ENCODE measurements around the gene RPN2. TPM values are rescaled to one million over a fixed set of nuclear protein-coding genes. Genes with fewer than 3 reads are reported as not detected.

The RPN2 gene
- total RNA-seq, 1 donor from 2014 or later = 185 TPM

GRCh38 chr20:37236462-37236861, 57.3 kb downstream of the RPN2 start:
- no peak for DNase-seq (ENCODE audit: low spot score)
- TF ChIP-seq, protein P1, sequence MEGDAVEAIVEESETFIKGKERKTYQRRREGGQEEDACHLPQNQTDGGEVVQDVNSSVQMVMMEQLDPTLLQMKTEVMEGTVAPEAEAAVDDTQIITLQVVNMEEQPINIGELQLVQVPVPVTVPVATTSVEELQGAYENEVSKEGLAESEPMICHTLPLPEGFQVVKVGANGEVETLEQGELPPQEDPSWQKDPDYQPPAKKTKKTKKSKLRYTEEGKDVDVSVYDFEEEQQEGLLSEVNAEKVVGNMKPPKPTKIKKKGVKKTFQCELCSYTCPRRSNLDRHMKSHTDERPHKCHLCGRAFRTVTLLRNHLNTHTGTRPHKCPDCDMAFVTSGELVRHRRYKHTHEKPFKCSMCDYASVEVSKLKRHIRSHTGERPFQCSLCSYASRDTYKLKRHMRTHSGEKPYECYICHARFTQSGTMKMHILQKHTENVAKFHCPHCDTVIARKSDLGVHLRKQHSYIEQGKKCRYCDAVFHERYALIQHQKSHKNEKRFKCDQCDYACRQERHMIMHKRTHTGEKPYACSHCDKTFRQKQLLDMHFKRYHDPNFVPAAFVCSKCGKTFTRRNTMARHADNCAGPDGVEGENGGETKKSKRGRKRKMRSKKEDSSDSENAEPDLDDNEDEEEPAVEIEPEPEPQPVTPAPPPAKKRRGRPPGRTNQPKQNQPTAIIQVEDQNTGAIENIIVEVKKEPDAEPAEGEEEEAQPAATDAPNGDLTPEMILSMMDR (IDR thresholded peaks at IDR 0.05) = no peak
- Mint-ChIP-seq H3K36me3 (ENCODE audit: low read depth) (peaks cover 37% of the 10 kb centered on the region), H3K27ac (ENCODE audit: unreplicated experiment) (no peak overlapping the region), H3K4me1 (ENCODE audit: low read depth) (peaks cover 10% of the 10 kb centered on the region), H3K27me3 (ENCODE audit: low read depth) (no peaks in the 10 kb centered on the region), H3K4me3 (ENCODE audit: unreplicated experiment) (no peak overlapping the region), H3K9me3 (ENCODE audit: low read depth) (no peaks in the 10 kb centered on the region)

DNA sequence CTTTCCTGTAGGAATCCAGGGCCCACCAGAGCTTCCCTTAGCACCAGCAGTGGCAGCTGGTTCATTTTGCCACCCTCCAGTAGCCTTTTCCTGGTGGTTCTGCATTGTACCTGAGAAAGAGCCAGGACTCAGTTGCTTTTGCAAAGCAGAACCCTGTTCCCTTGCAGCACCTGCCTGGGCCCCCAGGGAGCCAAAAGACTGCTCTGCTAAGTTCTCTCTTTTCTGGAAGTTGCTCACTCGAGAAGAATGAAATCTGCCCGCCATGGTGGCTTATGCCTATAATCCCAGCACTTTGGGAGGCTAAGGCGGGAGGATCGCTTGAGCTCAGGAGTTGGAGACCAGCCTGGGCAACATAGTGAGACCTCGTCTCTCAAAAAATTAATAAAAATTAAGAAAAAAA, 58.5 kb downstream of the RPN2 start:
- H3K4me1 Mint-ChIP-seq (ENCODE audit: low read depth) = peaks cover 10% of the 10 kb centered on the region

DNA sequence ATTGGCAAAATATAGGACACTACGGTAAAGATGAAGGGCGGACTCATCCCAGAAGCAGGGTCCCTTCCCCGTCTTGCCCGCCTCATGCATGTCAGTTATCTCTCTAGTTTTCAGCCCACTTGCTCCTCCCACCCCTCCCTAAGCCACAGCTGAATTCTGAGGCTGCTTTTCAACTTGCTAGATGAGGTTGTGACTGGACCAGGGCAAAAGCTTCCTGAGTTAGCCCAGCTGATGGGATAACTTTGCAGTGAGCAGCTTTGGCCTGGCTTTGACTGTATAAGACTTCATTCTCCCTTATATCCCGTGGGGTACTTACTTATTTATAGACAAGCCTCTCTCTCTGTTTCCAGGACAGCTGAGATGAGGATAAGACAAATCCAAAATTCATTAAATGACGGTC, 59.3 kb downstream of the RPN2 start:
- H3K27me3 Mint-ChIP-seq (ENCODE audit: low read depth) = no peaks in the 10 kb centered on the region
- peaks cover 12% of the 10 kb centered on the region for H3K4me1 Mint-ChIP-seq (ENCODE audit: low read depth)
- TF ChIP-seq, protein P1 (IDR thresholded peaks at IDR 0.05) = no peak
- DNase-seq (ENCODE audit: low spot score) = no peak
- no peak overlapping the region for H3K4me3 Mint-ChIP-seq (ENCODE audit: unreplicated experiment)
- no peaks in the 10 kb centered on the region for H3K9me3 Mint-ChIP-seq (ENCODE audit: low read depth)
- peaks cover 44% of the 10 kb centered on the region for H3K36me3 Mint-ChIP-seq (ENCODE audit: low read depth)
- no peak overlapping the region for H3K27ac Mint-ChIP-seq (ENCODE audit: unreplicated experiment)

More for the DNA sequence above, 58.5 kb downstream of the RPN2 start:
- Mint-ChIP-seq H3K4me3 (ENCODE audit: unreplicated experiment) (no peak overlapping the region), H3K9me3 (ENCODE audit: low read depth) (no peaks in the 10 kb centered on the region), H3K27me3 (ENCODE audit: low read depth) (no peaks in the 10 kb centered on the region), H3K27ac (ENCODE audit: unreplicated experiment) (no peak overlapping the region), H3K36me3 (ENCODE audit: low read depth) (peaks cover 43% of the 10 kb centered on the region)
- DNase-seq (ENCODE audit: low spot score) = peak; percentile 28
- TF ChIP-seq, protein P1 (IDR thresholded peaks at IDR 0.05) = no peak

DNA sequence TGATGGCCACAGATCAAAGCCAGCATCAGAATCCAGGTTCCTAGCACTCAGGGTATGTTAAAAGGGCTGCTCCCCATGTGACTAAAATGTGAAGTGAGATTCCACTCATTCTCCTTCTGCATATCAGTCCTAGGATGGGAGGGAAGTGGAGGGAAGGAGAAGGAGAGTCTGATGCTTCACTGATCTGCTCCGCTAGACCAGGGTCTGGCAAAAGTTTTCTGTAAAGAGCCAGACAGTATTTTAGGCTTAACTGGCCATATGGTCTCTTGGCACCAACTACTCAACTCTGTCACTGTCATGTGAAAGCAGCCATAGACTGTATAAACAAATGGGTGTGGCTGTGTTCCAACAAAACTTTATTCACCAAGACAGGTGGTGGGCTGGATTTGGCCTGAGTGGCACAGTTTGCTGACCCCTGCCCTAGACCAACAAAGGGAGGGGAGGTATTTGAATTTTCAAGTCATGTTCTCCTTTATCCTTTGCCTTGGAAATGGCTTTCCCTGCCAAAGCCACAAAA, 59.9 kb downstream of the RPN2 start:
- Mint-ChIP-seq H3K27ac (ENCODE audit: unreplicated experiment) (no peak overlapping the region), H3K4me1 (ENCODE audit: low read depth) (peaks cover 18% of the 10 kb centered on the region), H3K9me3 (ENCODE audit: low read depth) (no peaks in the 10 kb centered on the region), H3K27me3 (ENCODE audit: low read depth) (no peaks in the 10 kb centered on the region), H3K36me3 (ENCODE audit: low read depth) (peaks cover 44% of the 10 kb centered on the region), H3K4me3 (ENCODE audit: unreplicated experiment) (no peak overlapping the region)
- TF ChIP-seq, protein P1 (IDR thresholded peaks at IDR 0.05) = no peak
- DNase-seq (ENCODE audit: low spot score) = no peak

GRCh38 chr20:37240337-37241067, 61.4 kb downstream of the RPN2 start:
- Mint-ChIP-seq H3K9me3 (ENCODE audit: low read depth) (no peaks in the 10 kb centered on the region), H3K4me1 (ENCODE audit: low read depth) (peaks cover 19% of the 10 kb centered on the region), H3K27me3 (ENCODE audit: low read depth) (no peaks in the 10 kb centered on the region), H3K27ac (ENCODE audit: unreplicated experiment) (no peak overlapping the region), H3K4me3 (ENCODE audit: unreplicated experiment) (no peak overlapping the region), H3K36me3 (ENCODE audit: low read depth) (peaks cover 37% of the 10 kb centered on the region)
- DNase-seq (ENCODE audit: low spot score) = peak; percentile 14
- TF ChIP-seq, protein P1 (IDR thresholded peaks at IDR 0.05) = no peak
